GM12873 (cell line): Measurements from ENCODE around the gene EIF4G1.
A peak's percentile ranks its signal among the peaks of the same experiment; 100 is the strongest.

ENCODE experiments used
- CTCF ChIP-seq: IDR thresholded peaks from 2 replicates; pipeline ENCODE4 v1.5.1; 2012; ENCODE audit warnings: low read depth, mild to moderate bottlenecking, moderate library complexity, low read length, control low read depth; ENCODE audit not compliant: insufficient read depth; ENCODE audit errors: missing control alignments

The EIF4G1 gene

DNA sequence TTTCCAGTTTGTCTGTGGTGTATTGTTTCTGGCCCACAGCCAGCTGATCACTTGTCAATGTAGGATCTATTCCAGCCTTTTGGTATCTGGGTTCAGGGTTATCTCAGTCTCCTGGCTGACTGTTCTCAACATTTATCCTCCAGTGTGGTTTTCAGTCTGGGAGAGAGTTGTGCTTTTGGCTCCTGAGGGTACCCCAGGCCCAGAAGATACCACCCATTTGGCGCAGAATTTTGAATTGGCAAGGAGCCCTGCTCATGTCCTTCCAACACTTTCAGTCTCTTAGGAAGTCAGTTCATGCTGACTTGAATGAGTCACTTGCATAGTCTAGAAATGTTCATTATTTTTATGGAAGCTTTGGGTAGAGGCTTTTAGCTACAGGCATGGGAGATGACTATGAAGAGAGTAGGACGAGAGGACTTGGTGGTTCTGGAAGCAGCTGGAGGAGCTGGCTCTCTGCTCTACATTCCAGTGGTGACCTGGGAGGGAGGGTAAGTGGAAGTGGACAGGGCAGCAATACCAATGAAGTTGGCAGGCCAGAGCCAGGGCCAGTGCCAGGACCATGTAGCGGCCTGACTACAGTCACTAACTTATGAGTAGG is 54.3 kb downstream of the EIF4G1 start:
- TF ChIP-seq CTCF = no peak

DNA sequence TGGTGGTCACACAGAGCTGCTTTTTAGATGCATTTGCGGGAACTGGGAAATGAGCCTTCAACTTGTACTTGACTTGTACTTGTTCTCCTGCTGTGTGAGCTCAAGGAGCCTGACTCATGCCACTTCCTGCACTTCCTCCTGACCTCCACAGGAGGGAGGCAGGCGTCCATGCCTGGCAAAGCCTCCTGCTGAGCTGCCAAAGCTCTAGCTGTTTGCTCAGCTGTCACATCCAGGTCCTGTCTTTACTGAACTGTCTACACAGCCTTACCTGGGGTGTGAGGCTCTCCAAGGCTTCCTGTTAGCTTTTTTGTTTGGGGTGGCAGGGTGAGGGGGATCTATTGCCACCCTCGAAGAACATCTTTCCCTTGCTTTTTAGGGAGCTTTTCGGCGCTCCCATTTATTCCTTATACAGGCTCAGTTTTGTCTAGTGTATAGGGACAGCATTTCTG is 57.2 kb downstream of the EIF4G1 start:
- TF ChIP-seq CTCF = peak; percentile 98

GRCh38 chr3:184372296-184372821 is 58.0 kb downstream of the EIF4G1 start:
- TF ChIP-seq CTCF = no peak

- no peak for TF ChIP-seq CTCF
Measured at GRCh38 chr3:184372911-184373310, 58.5 kb downstream of the EIF4G1 start.

- TF ChIP-seq CTCF = no peak
Measured at GRCh38 chr3:184373422-184373821, 59.0 kb downstream of the EIF4G1 start.

DNA sequence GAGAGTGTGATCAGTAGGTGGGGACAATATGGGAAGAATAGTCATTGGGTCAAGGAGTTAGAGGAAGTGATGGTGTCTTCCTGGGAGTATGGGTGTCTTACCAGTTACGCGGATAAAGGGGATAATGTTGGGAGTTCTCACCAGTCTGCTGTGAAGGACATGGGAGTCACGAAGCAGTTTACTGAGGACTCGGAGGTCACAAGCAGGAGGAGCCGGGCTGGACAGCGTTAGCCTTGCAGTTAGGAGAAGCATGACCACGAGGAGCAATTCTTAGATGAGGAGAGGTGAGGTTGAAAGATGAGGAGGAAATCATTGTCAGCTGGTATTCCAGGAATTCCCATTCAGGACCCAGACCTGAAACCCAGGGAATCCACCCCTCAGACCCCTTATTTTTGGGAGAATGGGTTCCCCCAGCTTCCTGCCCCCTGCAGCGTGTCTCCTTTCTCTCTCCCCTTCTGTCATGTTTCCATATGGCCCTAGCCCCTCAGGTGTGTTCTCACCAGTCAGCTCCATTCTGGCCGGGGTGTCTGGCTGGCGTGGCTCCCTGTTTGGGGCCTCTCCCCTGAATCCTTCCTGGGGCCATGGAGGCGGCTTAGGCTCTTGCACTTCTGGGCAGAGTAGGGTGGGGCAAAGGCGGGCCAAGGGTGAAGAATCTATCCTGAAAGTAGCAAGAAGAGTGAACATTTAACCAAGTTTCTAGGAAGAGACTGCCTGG is 61.5 kb downstream of the EIF4G1 start:
- no peak for TF ChIP-seq CTCF

DNA sequence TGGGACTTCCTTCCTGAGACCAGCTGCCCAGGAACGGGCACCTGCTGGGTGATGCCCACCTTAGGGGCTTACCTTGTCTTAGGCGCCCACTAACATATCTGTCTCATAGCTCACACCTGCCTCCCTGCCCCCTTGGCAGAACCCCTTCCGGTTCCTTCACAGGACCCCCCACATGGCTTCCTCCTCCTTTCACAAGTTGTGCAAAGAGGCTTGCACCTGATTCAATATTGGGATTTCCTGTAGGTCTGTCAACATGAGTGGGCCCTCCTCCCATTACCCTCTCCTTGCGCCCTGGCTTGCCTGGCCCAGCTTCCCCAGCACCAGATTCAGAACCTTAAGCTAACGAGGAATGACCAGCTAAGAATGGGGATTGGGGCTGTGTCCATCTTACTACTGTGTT is 63.0 kb downstream of the EIF4G1 start:
- TF ChIP-seq CTCF = no peak
